Endothelial cell of umbilical vein (primary cell): ENCODE data around the gene FIBCD1. TPM values are rescaled to one million over a fixed set of nuclear protein-coding genes. Genes with fewer than 3 reads are reported as not detected.

Experiments used
- BruUV-seq: library from RNA; stranded (reverse); fragments of 400-500 nt; replicated peaks from 2 replicates; lab custom pipeline; 2021; lab: Mats Ljungman, UMichigan
- CTCF ChIA-PET: fragments of 300-600, 350-600 bp; sonication (Branson Sonifier 250); formaldehyde crosslinking; loops from one replicate; lab custom pipeline; 2021; ENCODE audit warnings: antibody characterized with exemption, inconsistent platforms; lab: Charles Lee
- POLR2A ChIA-PET: fragments of 300-600, 350-600 bp; sonication (Branson Sonifier 250); formaldehyde crosslinking; loops from one replicate; lab custom pipeline; 2021; ENCODE audit warnings: antibody characterized with exemption, inconsistent platforms; lab: Charles Lee
- DNase-seq: peaks from one replicate; pipeline ENCODE4 v3.0.0-alpha.2; 2011; ENCODE audit warnings: low read depth, low spot score
- FAIRE-seq: peaks from 2 replicates; lab custom pipeline; 2011; peaks lifted over from hg19 to GRCh38; lab: Jason Lieb, UNC
- H2AFZ ChIP-seq: 2 replicates; pipeline ENCODE4 v1.6.0; 2012; ENCODE audit warnings: low read depth, low read length, control low read depth, inconsistent platforms
- H3K27ac ChIP-seq: 2 replicates; pipeline ENCODE4 v1.5.1; 2011; ENCODE audit warnings: low read depth, mild to moderate bottlenecking, control low read depth, low read length, moderate library complexity; ENCODE audit not compliant: insufficient read depth
- H3K27me3 ChIP-seq, 2 experiments: 2 replicates each; pipeline versions ENCODE4 v1.6.0 to v1.6.1; 2011; ENCODE audit warnings: low read length in 2 of 2, mixed read lengths in 1 of 2; ENCODE audit not compliant: control insufficient read depth in 2 of 2, insufficient read depth in 2 of 2
- H3K36me3 ChIP-seq, 2 experiments: 2 replicates in 1 of 2; 3 replicates in 1 of 2; pipeline ENCODE4 v1.5.1; 2011; ENCODE audit warnings: low read length in 2 of 2, mild to moderate bottlenecking in 1 of 2, moderate library complexity in 1 of 2; ENCODE audit not compliant: control insufficient read depth in 2 of 2, insufficient read depth in 2 of 2; ENCODE audit errors: extremely low read depth in 1 of 2
- H3K4me1 ChIP-seq: 3 replicates; pipeline ENCODE4 v1.5.1; 2011; ENCODE audit warnings: mild to moderate bottlenecking, low read length; ENCODE audit not compliant: control insufficient read depth, insufficient read depth; ENCODE audit errors: extremely low read depth
- H3K4me2 ChIP-seq: 2 replicates; pipeline ENCODE4 v1.6.1; 2011; ENCODE audit warnings: low read length, control low read depth, mixed read lengths; ENCODE audit not compliant: insufficient read depth
- H3K4me3 ChIP-seq, 3 experiments: fragments of 200-600 bp in 1 of 3; sonication (generic), shearing (Covaris generic) in 1 of 3; replicated peaks in 1 of 3; 2 replicates each; pipeline ENCODE4 v1.5.1; 2011 to 2016; ENCODE audit warnings: control low read depth in 3 of 3, low read length in 3 of 3, mild to moderate bottlenecking in 2 of 3, inconsistent platforms in 1 of 3, low read depth in 1 of 3, moderate library complexity in 1 of 3; ENCODE audit not compliant: insufficient read depth in 1 of 3
- H3K79me2 ChIP-seq: 2 replicates; pipeline ENCODE4 v1.6.0; 2012; ENCODE audit warnings: low read length, inconsistent platforms; ENCODE audit not compliant: control insufficient read depth, insufficient read depth
- H3K9ac ChIP-seq: replicated peaks from 2 replicates; pipeline ENCODE3; 2011; ENCODE audit warnings: low read length, control low read depth; ENCODE audit not compliant: insufficient read depth; ENCODE audit errors: extremely low read depth
- H3K9me1 ChIP-seq: replicated peaks from 3 replicates; pipeline ENCODE4 v1.6.0; 2011; ENCODE audit warnings: mild to moderate bottlenecking, low read length; ENCODE audit not compliant: control insufficient read depth, insufficient read depth; ENCODE audit errors: extremely low read depth
- H3K9me3 ChIP-seq: replicated peaks from 2 replicates; pipeline ENCODE4 v1.5.1; 2012; ENCODE audit warnings: low read length, inconsistent platforms; ENCODE audit not compliant: control insufficient read depth, insufficient read depth
- H4K20me1 ChIP-seq: replicated peaks from 2 replicates; pipeline ENCODE3; 2011; ENCODE audit warnings: mild to moderate bottlenecking, low read length; ENCODE audit not compliant: control insufficient read depth, insufficient read depth; ENCODE audit errors: extremely low read depth
- FOS ChIP-seq: IDR thresholded peaks from 2 replicates; pipeline ENCODE4 v1.6.1; 2011; ENCODE audit warnings: mild to moderate bottlenecking, low read length, moderate library complexity, borderline replicate concordance; ENCODE audit not compliant: insufficient read depth
- JUN ChIP-seq: IDR thresholded peaks from 2 replicates; pipeline ENCODE4 v1.6.1; 2011; ENCODE audit warnings: borderline replicate concordance, low read depth; ENCODE audit not compliant: insufficient read length, insufficient read depth
- MYC ChIP-seq: IDR thresholded peaks from one replicate; pipeline ENCODE4 v1.6.1; 2011; ENCODE audit warnings: mild to moderate bottlenecking, low read depth, low read length
- POLR2AphosphoS5 ChIP-seq: IDR thresholded peaks from 2 replicates; pipeline ENCODE4 v1.6.1; 2012; ENCODE audit warnings: low read depth, mild to moderate bottlenecking, control low read depth, low read length, moderate library complexity; ENCODE audit not compliant: insufficient read depth
- dilution Hi-C: fragments of 300-500 bp; cut with MboI; formaldehyde crosslinking; loops from one replicate; pipeline ENCODE4 v1.15.0; 2019; ENCODE audit warnings: low sequenced_read_pairs; ENCODE audit not compliant: extremely low pct_ligation_motif_present
- intact Hi-C: fragments of 100-400 bp; cut with micrococcal nuclease; formaldehyde crosslinking; loops from one replicate; pipeline ENCODE4 v1.10.0; 2022
- polyA plus RNA-seq, 4 experiments: library from polyadenylated mRNA; depleted of rRNA in 3 of 4; stranded (reverse) in 3 of 4; unstranded in 1 of 4; fragments of >200 nt; gene quantifications; 2 replicates each; pipeline versions ENCODE4 v1.2.1 to v1.2.3, GENCODE V29; 2011 to 2012; ENCODE audit warnings: missing spikeins in 1 of 4
- total RNA-seq: library from RNA; stranded (reverse); gene quantifications from 2 replicates; pipeline ENCODE4 v1.2.3, GENCODE V29; 2021
- TF ChIP-seq, protein P1 (sequence below), 2 donors: IDR thresholded peaks; 1 replicate in 1 of 2; 2 replicates in 1 of 2; pipeline ENCODE4 v1.5.1; 2011; ENCODE audit warnings: low read length in 2 of 2, mild to moderate bottlenecking in 2 of 2, moderate library complexity in 2 of 2, control low read depth in 1 of 2, inconsistent platforms in 1 of 2, low read depth in 1 of 2; ENCODE audit not compliant: insufficient read depth in 1 of 2; ENCODE audit errors: extremely low read depth in 1 of 2

Gene FIBCD1
- total and polyA plus RNA-seq, 2 donors (not counting 3 experiments of a cell fraction or from before 2014, with no cell fraction given) = 0.14 TPM; not detected in 1

- Histone ChIP-seq H3K27me3 (peaks cover 33 to 44% of the 10 kb centered on the region in 2 experiments), H3K4me1 (peaks cover 3% of the 10 kb centered on the region), H3K9ac (no peak overlapping the region), H2AFZ (no peak overlapping the region), H3K36me3 (no peaks in the 10 kb centered on the region), H4K20me1 (no peaks in the 10 kb centered on the region), H3K79me2 (no peaks in the 10 kb centered on the region), H3K9me1 (no peaks in the 10 kb centered on the region), H3K4me2 (no peak overlapping the region), H3K4me3 (no peak overlapping the region), H3K27ac (no peak overlapping the region), H3K9me3 (no peaks in the 10 kb centered on the region)
- no peak for DNase-seq
- CTCF ChIA-PET = interaction anchor here (0.9 to 3.1 kb wide), 4 partner anchors 63 to 70 kb away, joined by 3 to 10 read pairs (median 4); no protein-coding TSS in a partner anchor
- no peak for FAIRE-seq
- intact Hi-C loops = no loop called here
- no TSS peak for BruUV-seq
- TF ChIP-seq, protein P1, sequence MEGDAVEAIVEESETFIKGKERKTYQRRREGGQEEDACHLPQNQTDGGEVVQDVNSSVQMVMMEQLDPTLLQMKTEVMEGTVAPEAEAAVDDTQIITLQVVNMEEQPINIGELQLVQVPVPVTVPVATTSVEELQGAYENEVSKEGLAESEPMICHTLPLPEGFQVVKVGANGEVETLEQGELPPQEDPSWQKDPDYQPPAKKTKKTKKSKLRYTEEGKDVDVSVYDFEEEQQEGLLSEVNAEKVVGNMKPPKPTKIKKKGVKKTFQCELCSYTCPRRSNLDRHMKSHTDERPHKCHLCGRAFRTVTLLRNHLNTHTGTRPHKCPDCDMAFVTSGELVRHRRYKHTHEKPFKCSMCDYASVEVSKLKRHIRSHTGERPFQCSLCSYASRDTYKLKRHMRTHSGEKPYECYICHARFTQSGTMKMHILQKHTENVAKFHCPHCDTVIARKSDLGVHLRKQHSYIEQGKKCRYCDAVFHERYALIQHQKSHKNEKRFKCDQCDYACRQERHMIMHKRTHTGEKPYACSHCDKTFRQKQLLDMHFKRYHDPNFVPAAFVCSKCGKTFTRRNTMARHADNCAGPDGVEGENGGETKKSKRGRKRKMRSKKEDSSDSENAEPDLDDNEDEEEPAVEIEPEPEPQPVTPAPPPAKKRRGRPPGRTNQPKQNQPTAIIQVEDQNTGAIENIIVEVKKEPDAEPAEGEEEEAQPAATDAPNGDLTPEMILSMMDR (IDR thresholded peaks at IDR 0.05; ENCODE audit: extremely low read depth in 1 of 2, insufficient read depth in 1 of 2, low read depth in 1 of 2, low read length in 2 of 2) = no peak
- TF ChIP-seq MYC = no peak
- no peak for TF ChIP-seq JUN
- TF ChIP-seq FOS = no peak
- no peak for TF ChIP-seq POLR2AphosphoS5
- dilution Hi-C loops = no loop called here
- POLR2A ChIA-PET = no interaction called here
Observed at GRCh38 chr9:130935648-130936271, 3.3 kb downstream of the FIBCD1 start.
